Right cardiac atrium (tissue), 5 donors: Measurements from ENCODE around the gene GCNT4. TPM values are rescaled to one million over a fixed set of nuclear protein-coding genes. Genes with fewer than 3 reads are reported as not detected.
A peak's percentile ranks its signal among the peaks of the same experiment; 100 is the strongest.
"Not testable (repeated sequence)": the region's sequence is repeated elsewhere in the genome, so short reads cannot be mapped to it uniquely, and the experiment has no call there.

Experiments used
- ATAC-seq, 2 donors: fragments of 200-7000 bp; cut with Tn5 transposase; one replicate each; pipeline versions ENCODE4 v1.8.0 to v1.9.1; 2020; ENCODE audit warnings: moderate library complexity in 2 of 2, mild to moderate bottlenecking in 1 of 2
- DNase-seq, 3 donors: peaks; one replicate each; pipeline ENCODE4 v3.0.0-alpha.2; 2020
- H3K27ac ChIP-seq: one replicate; pipeline ENCODE4 v1.5.1; 2013; ENCODE audit warnings: mild to moderate bottlenecking, low read length, control low read depth, moderate library complexity
- H3K27me3 ChIP-seq: one replicate; pipeline ENCODE4 v1.6.1; 2013; ENCODE audit not compliant: control insufficient read depth, insufficient read depth
- H3K4me1 ChIP-seq: one replicate; pipeline ENCODE4 v1.6.1; 2013; ENCODE audit warnings: low read length; ENCODE audit not compliant: control insufficient read depth, insufficient read depth
- H3K4me3 ChIP-seq: one replicate; pipeline ENCODE4 v1.5.1; 2013; ENCODE audit warnings: low read length, control low read depth
- H3K9me3 ChIP-seq: one replicate; pipeline ENCODE4 v1.6.1; 2013; ENCODE audit warnings: low read length; ENCODE audit not compliant: control insufficient read depth
- WGBS: extraction: QIAGEN DNeasy Blood & Tissue Kit; methylation state at CpG from one replicate; pipeline ENCODE4 v1.1.7; 2013; 5-methylcytosine and 5-hydroxymethylcytosine counted together
- intact Hi-C, 4 donors: fragments of 100-400 bp; cut with DNase I; formaldehyde crosslinking; loops; one replicate each; pipeline versions ENCODE4 v1.11.0 to v1.14.0; 2022 to 2023
- long read RNA-seq, 4 donors: library from polyadenylated mRNA; unstranded; transcript quantifications; one replicate each; pipeline ENCODE4 v2.0.0, GENCODE V29; 2020 to 2021
- polyA plus RNA-seq: library from polyadenylated mRNA; stranded (reverse); fragments of 200-250 nt; gene quantifications from one replicate; pipeline ENCODE4 v1.2.3, GENCODE V29; 2013
- total RNA-seq, 4 donors: library from RNA; stranded (reverse); fragmentation: NEBNext Ultra II Directional; extraction: Animal tissue kit (Norgen Biotek cat#: 25700); gene quantifications; one replicate each; pipeline ENCODE4 v1.2.1, GENCODE V29; 2021
- donor health status: healthy with polysubstance abuse.
- donor health status: DM: no; HTN: yes; CAD: no.
- donor health status: DM: no; HTN: no; CAD: no.
- donor health status: DM: no; HTN: yes; CAD: no; lungs with severe emphysema.
- donor health status: DM: yes; HTN: yes; CAD: no.

GCNT4 gene, protein sequence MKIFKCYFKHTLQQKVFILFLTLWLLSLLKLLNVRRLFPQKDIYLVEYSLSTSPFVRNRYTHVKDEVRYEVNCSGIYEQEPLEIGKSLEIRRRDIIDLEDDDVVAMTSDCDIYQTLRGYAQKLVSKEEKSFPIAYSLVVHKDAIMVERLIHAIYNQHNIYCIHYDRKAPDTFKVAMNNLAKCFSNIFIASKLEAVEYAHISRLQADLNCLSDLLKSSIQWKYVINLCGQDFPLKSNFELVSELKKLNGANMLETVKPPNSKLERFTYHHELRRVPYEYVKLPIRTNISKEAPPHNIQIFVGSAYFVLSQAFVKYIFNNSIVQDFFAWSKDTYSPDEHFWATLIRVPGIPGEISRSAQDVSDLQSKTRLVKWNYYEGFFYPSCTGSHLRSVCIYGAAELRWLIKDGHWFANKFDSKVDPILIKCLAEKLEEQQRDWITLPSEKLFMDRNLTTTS
- under 1 TPM; 0.26 to 0.34 (median 0.31) TPM for total RNA-seq
- polyA plus RNA-seq: 0.27 TPM
- long read RNA-seq, donor 1: 0 reads
- long read RNA-seq, donor 2: 0 reads
- long read RNA-seq, donor 3: 0 reads
- long read RNA-seq, donor 4: 0 reads

DNA sequence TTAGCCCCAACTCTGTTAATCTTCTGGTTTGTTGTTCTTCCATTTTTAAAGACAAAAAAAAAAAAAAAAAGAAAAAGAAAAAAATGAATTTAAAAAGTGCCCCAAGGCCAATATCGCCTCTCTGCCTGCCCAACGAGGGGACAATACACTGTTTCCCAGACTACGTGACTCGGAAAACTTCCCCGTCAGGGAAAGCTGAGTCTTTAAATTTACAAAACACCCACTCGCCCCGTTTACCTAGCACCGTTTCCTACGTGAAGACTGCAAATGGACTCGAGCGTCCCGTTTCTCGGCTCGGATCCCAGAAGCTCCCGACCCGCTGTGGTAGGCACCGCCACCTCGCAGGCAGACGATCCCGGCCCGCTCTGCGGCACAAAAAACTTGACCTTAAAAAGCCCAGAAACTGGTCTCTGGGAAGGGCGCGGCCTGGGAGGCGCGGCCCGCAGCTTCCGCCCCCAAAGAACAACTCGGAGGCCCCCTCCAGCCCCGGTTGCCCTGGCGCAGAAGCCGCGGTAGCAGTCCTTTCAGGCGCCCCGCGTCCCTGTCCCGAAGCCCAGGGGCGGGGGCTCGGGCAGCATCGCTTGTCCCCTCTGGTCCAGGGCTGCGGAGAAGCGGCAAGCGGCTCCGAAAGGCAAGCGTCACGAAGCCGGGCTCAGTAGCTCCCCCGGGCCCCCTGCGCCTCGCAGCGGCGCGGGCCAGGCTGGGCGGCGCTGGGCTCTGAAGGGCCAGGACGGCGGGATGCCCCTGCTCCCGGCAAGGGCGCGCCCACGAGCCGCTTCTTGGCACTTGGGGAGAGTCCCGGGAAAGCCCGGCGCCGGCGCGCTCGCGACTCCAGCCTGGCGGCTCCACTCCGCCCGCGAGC, at the start of gene GCNT4:
GCNT4 (minus strand) TSS at position 367 of the 862 bp plus-strand sequence. CDS start 22,521 bp downstream, outside the sequence.
- ATAC-seq (peak; percentile 78), DNase-seq (peak; percentile 60 to 84 (median 82))
- intact Hi-C loops: no loop called here
- H3K27me3 ChIP-seq: no peaks in the 10 kb centered on the region
- no peaks in the 10 kb centered on the region for H3K4me1 ChIP-seq
- peak within 1 kb of the TSS; percentile 31 for H3K27ac ChIP-seq
- peak within 1 kb of the TSS; percentile 90 for H3K4me3 ChIP-seq
- H3K9me3 ChIP-seq: no peaks in the 10 kb centered on the region
- 2% methylated on average over 74 of the region's 74 CpGs for WGBS

DNA sequence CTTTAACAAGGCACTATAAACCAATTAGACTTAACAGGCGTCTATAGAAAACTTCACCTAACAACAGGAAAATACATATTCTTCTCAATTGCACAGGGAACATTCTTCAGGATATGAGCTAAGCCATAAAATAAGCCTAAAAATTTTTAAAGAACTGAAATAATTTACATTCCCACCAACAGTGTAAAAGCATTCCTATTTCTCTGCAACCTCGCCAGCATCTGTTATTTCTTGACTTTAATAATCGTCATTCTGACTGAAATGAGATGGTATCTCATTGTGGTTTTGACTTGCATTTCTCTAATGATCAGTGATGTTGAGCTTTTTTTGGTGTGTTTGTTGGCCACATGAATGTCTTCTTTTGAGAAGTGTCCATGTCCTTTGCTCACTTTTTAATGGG, 43.6 kb upstream of the GCNT4 start:
- H3K9me3 ChIP-seq, H3K27ac ChIP-seq, H3K4me3 ChIP-seq, H3K4me1 ChIP-seq, H3K27me3 ChIP-seq, DNase-seq, ATAC-seq, intact Hi-C loops: not testable (repeated sequence)
- WGBS: 67% methylated on average over 3 of the region's 3 CpGs

DNA sequence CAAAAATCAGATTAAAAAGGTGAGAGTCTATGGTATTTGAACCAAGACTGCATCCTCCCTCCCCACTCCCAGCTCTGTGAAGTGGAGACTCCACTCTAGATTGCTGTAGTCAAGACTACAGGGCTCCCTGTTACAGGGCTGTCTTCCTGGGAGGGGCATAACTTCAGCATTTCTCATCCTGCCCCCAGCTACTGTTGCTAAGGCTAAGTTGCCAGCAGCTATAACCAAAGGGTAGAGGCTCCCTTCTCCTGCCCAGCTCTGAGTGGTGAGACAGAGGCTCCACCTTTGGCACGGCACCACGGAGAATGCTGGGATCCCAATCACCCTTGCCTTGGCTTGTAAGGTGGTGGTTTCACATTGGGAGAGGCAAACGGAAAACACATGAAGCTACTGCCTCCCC, 39.2 kb upstream of the GCNT4 start:
- no peak overlapping the region for H3K4me3 ChIP-seq
- intact Hi-C loops: no loop called here
- DNase-seq (no peak), ATAC-seq (no peak)
- H3K4me1 ChIP-seq: no peaks in the 10 kb centered on the region
- H3K27ac ChIP-seq: no peak overlapping the region
- no peaks in the 10 kb centered on the region for H3K27me3 ChIP-seq
- 82% methylated on average over 3 of the region's 3 CpGs for WGBS
- H3K9me3 ChIP-seq: no peaks in the 10 kb centered on the region

DNA sequence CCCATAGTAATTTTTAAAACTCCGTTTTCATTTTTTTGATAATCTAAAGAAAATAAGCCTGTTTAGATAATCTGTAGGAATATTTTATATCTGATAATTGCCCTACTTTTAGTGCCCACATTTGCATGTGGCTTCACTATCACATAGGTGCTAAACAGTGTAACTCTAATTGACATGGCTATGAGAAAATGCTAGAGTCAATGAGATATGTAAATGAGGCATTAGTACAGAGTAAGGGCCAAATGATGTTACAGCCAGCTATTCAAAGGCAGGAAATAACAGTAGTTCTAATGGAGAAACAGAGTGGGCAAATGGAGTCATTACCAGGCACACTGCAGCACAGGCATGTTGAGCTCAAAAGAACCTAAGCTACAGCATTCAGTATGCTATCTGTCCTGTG, 37.3 kb upstream of the GCNT4 start:
- WGBS: 82% methylated on average over 1 of the region's 1 CpG
- Histone ChIP-seq H3K4me3 (no peak overlapping the region), H3K27me3 (no peaks in the 10 kb centered on the region), H3K9me3 (no peaks in the 10 kb centered on the region), H3K4me1 (no peaks in the 10 kb centered on the region), H3K27ac (no peak overlapping the region)
- DNase-seq: no peak
- intact Hi-C loops: no loop called here
- ATAC-seq: no peak

DNA sequence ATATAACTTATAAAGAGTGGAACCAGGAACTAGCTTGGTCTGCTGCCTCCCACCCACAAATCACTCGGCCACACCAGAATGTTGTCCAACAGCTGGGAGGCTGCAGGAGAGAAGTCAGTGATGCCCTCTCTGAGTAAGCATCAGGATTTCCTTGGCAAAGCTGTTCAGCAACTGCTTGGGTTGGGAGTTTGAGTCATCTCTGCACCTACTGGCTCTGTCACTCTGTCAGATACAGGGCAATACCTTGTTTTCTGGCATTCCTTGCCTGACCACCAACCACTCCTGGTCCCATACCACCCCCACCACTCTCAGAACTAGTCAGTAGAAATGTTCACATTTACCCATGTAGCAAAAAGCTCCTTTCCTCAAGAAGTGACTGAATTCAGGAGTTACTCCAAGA, 36.8 kb upstream of the GCNT4 start:
- Histone ChIP-seq H3K27ac (no peak overlapping the region), H3K4me1 (no peaks in the 10 kb centered on the region), H3K9me3 (no peaks in the 10 kb centered on the region), H3K27me3 (no peaks in the 10 kb centered on the region), H3K4me3 (no peak overlapping the region)
- 85% methylated on average over 1 of the region's 1 CpG for WGBS
- DNase-seq (no peak), ATAC-seq (no peak)
- intact Hi-C loops: no loop called here

DNA sequence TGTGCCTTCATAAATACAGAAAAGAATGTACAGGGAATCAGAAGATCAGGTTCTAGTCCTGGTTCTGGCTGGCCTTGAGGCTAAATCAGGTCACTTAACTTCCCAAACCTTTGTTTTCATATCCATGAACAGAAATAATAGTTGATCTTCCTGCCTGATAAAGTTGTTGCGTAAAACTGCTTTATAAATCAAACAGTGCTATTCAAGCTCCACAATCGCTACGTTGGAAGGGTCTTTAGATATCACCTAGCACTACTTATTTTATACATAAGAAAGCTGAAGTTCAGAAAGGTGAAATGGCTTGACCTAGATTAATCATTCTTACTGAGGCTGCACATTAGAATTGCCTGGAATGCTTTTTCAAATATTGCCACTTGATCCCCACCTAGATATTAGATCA, 36.3 kb upstream of the GCNT4 start:
- ATAC-seq (no peak), DNase-seq (no peak)
- 88% methylated on average over 3 of the region's 3 CpGs for WGBS
- no peaks in the 10 kb centered on the region for H3K4me1 ChIP-seq
- H3K9me3 ChIP-seq: no peaks in the 10 kb centered on the region
- no peak overlapping the region for H3K4me3 ChIP-seq
- H3K27me3 ChIP-seq: no peaks in the 10 kb centered on the region
- no peak overlapping the region for H3K27ac ChIP-seq
- intact Hi-C loops: no loop called here

DNA sequence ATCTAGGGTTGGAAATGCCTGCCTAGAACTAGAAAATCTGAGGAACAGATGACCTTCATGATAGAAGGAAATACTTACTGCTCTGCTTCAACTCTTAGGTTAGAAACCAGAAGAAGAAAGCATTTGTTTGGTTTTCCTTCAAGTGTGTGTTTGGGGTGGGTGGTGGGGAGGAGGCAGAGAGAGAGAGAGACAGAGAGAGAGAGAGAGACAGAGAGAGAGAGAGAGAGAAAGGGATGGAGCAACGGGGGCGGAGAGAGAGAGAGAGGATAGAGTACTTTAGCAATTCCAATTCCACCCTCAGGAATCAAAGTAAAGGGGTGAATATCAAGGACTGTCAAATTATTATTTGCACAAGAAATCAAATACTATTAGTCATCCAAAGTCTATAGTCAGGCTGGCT, 29.2 kb upstream of the GCNT4 start:
- 76% methylated on average over 2 of the region's 2 CpGs for WGBS
- no peaks in the 10 kb centered on the region for H3K9me3 ChIP-seq
- H3K4me1 ChIP-seq: no peaks in the 10 kb centered on the region
- ATAC-seq (no peak), DNase-seq (no peak)
- intact Hi-C loops: no loop called here
- no peak overlapping the region for H3K4me3 ChIP-seq
- no peaks in the 10 kb centered on the region for H3K27me3 ChIP-seq
- H3K27ac ChIP-seq: no peak overlapping the region

DNA sequence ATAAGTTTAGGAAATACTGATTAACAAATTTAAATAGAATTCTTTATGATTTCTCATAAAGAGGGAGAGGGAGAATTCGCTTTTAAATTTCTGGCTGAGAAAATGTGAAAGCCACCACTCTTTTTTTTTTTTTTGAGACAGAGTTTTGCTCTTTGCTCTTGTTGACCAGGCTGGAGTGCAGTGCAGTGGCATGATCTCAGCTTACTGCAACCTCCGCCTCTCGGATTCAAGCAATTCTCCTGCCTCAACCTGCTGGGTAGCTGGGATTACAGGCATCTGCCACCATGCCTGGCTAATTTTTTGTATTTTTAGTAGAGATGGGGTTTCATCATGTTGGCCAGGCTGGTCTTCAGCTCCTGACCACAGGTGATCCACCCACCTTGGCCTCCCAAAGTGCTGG, 27.0 kb upstream of the GCNT4 start:
- H3K4me3 ChIP-seq, H3K27ac ChIP-seq, H3K4me1 ChIP-seq, DNase-seq, H3K9me3 ChIP-seq, intact Hi-C loops, H3K27me3 ChIP-seq, ATAC-seq: not testable (repeated sequence)
- 80% methylated on average over 3 of the region's 3 CpGs for WGBS

DNA sequence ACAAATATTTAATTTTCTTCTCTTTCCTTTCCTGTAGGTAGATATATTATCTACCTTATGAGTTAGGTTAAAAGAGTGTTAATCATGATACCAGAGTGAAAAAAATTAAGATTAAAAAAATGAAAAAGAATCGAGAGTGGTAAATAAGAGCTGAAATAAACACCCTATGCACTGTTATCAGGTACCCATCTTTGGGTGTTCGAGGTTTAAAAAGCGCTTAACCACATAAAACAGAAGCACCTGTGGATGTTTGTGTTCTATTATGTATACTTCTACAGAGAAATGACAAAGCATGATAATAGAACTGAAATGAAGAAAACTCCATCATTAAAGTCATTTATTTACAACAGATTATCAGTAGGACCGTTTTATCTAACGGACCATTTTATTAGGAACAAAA, 25.7 kb upstream of the GCNT4 start:
- WGBS: 84% methylated on average over 5 of the region's 5 CpGs
- H3K4me1 ChIP-seq: no peaks in the 10 kb centered on the region
- no peak for ATAC-seq
- no peaks in the 10 kb centered on the region for H3K27me3 ChIP-seq
- H3K4me3 ChIP-seq: no peak overlapping the region
- DNase-seq: no peak
- H3K9me3 ChIP-seq: no peaks in the 10 kb centered on the region
- no peak overlapping the region for H3K27ac ChIP-seq
- intact Hi-C loops: no loop called here

DNA sequence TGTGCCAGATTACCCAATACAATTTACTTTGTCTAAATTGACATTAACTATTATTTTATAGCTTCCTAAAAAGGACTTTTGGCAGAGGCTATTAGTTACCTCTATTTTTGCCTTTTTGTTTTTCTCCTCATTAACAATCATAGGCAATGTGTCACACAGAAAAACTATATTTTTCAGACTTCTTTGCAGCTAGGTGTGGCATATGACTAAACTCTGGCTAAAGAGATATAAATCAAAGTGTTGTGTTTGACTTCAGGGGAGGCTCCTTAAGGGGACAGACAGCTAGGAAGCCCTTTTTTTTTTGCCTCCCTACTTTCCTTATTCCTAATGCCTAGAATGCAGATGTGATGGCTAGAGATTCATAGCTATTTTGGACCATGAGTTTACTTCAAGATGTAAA, 19.7 kb upstream of the GCNT4 start:
- Histone ChIP-seq H3K27ac (no peak overlapping the region), H3K9me3 (no peaks in the 10 kb centered on the region), H3K27me3 (no peaks in the 10 kb centered on the region), H3K4me3 (no peak overlapping the region), H3K4me1 (no peaks in the 10 kb centered on the region)
- no peak for ATAC-seq
- no peak for DNase-seq
- intact Hi-C loops: no loop called here

DNA sequence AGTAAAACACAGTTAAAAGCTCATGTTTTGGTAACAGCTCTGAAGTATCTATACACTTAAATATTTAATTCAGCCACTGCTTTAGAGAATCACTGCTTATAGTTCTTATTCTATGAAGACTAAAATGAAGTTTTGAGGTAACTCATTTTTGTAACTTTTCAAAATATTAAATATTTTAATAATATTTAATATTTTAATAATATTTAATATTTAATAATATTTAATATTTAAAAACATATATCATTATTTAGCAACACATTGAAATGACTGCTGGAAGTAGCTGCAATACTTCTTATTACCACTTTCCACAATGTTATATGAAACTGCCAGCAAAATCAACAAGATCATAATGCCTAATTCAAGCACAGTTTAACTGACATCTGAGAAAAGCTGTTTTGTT, 18.7 kb upstream of the GCNT4 start:
- Histone ChIP-seq H3K4me1 (no peaks in the 10 kb centered on the region), H3K9me3 (no peaks in the 10 kb centered on the region), H3K4me3 (no peak overlapping the region), H3K27ac (no peak overlapping the region), H3K27me3 (no peaks in the 10 kb centered on the region)
- ATAC-seq (no peak), DNase-seq (no peak)
- intact Hi-C loops: no loop called here
